GM18517 (cell line): Measurements from ENCODE around the gene MYORG.
A peak's percentile ranks its signal among the peaks of the same experiment; 100 is the strongest.

ENCODE experiments used
- ATAC-seq: cut with Tn5 transposase; IDR thresholded peaks from one replicate; pipeline ENCODE4 v1.9.1; 2021; ENCODE audit warnings: mild to moderate bottlenecking, moderate library complexity; ENCODE audit not compliant: unreplicated experiment

Gene MYORG

GRCh38 chr9:34385561-34386230, 9.0 kb upstream of the MYORG start:
- ATAC-seq, result no peak

GRCh38 chr9:34384368-34385165, 7.9 kb upstream of the MYORG start:
- no peak for ATAC-seq

GRCh38 chr9:34383904-34384303, 7.2 kb upstream of the MYORG start:
- ATAC-seq, result no peak

- no peak for ATAC-seq
Measured at GRCh38 chr9:34382879-34383278, 6.2 kb upstream of the MYORG start.

- ATAC-seq, result no peak
Measured at GRCh38 chr9:34382054-34382453, 5.4 kb upstream of the MYORG start.

GRCh38 chr9:34381323-34381722, 4.6 kb upstream of the MYORG start:
- no peak for ATAC-seq

GRCh38 chr9:34380511-34381315, 4.0 kb upstream of the MYORG start:
- ATAC-seq, result no peak

GRCh38 chr9:34380034-34380510, 3.4 kb upstream of the MYORG start:
- no peak for ATAC-seq

- peak; percentile 41 for ATAC-seq
Measured at GRCh38 chr9:34379334-34380033, 2.8 kb upstream of the MYORG start.

- no peak for ATAC-seq
Measured at GRCh38 chr9:34378376-34379060, 1.8 kb upstream of the MYORG start.

- no peak for ATAC-seq
Measured at GRCh38 chr9:34377404-34377746, 677 bp upstream of the MYORG start.

- peak; percentile 32 for ATAC-seq
Measured at GRCh38 chr9:34375901-34376595, 650 bp downstream of the MYORG start.

GRCh38 chr9:34374905-34375552, 1.7 kb downstream of the MYORG start:
- ATAC-seq, result no peak

- no peak for ATAC-seq
Measured at GRCh38 chr9:34374339-34374738, 2.4 kb downstream of the MYORG start.

- ATAC-seq, result no peak
Measured at GRCh38 chr9:34373749-34374148, 2.9 kb downstream of the MYORG start.

GRCh38 chr9:34372467-34373011, 4.2 kb downstream of the MYORG start:
- ATAC-seq, result no peak

- ATAC-seq, result no peak
Measured at GRCh38 chr9:34371886-34372466, 4.7 kb downstream of the MYORG start.

GRCh38 chr9:34370970-34371880, 5.5 kb downstream of the MYORG start:
- no peak for ATAC-seq
